IMR-90 (cell line): ENCODE data around the gene OGFR. TPM values are rescaled to one million over a fixed set of nuclear protein-coding genes. Genes with fewer than 3 reads are reported as not detected.

ENCODE experiments used
- ATAC-seq: fragments of 200-7000 bp; cut with Tn5 transposase; 2 replicates; pipeline ENCODE4 v1.9.1; 2020; ENCODE audit warnings: low read depth, mild to moderate bottlenecking, moderate library complexity
- Bru-seq: library from RNA; stranded (reverse); fragments of 400-500 nt; gene quantifications from one replicate; lab custom pipeline; 2021; lab: Mats Ljungman, UMichigan
- BruChase-seq, 2 experiments: library from RNA; stranded (reverse); fragments of 400-500 nt; gene quantifications; one replicate each; lab custom pipeline; 2021; lab: Mats Ljungman, UMichigan
- BruUV-seq: library from RNA; stranded (reverse); fragments of 400-500 nt; replicated peaks from 2 replicates; lab custom pipeline; 2021; lab: Mats Ljungman, UMichigan
- CTCF ChIA-PET: fragments of 300-600 bp; formaldehyde crosslinking; extraction: SDS; loops from one replicate; lab custom pipeline; 2021; ENCODE audit warnings: antibody characterized with exemption; lab: Yijun Ruan, JAX
- POLR2A ChIA-PET: fragments of 300-600 bp; sonication (Branson Sonifier 250); formaldehyde crosslinking; loops from one replicate; lab custom pipeline; 2022; ENCODE audit warnings: antibody characterized with exemption; ENCODE audit not compliant: unreplicated experiment; lab: Charles Lee
- DNase-seq: peaks from one replicate; pipeline ENCODE4 v3.0.0; 2013
- H2AFZ ChIP-seq: replicated peaks from 2 replicates; pipeline ENCODE3; 2013; ENCODE audit warnings: low read length, mild to moderate bottlenecking; ENCODE audit not compliant: poor library complexity
- H2AK5ac ChIP-seq: 2 replicates; pipeline ENCODE4 v1.6.1; 2013; ENCODE audit warnings: low read depth, low read length, inconsistent platforms
- H2AK9ac ChIP-seq: replicated peaks from 2 replicates; pipeline ENCODE3; 2013; ENCODE audit warnings: mild to moderate bottlenecking, low read depth, low read length, moderate library complexity; ENCODE audit not compliant: poor library complexity
- H2BK120ac ChIP-seq: 2 replicates; pipeline ENCODE4 v1.6.1; 2013; ENCODE audit warnings: low read depth, low read length, inconsistent platforms
- H2BK15ac ChIP-seq: 3 replicates; pipeline ENCODE4 v1.6.1; 2013; ENCODE audit warnings: low read depth, low read length, inconsistent platforms
- H2BK20ac ChIP-seq: 2 replicates; pipeline ENCODE4 v1.6.1; 2013; ENCODE audit warnings: low read depth, mild to moderate bottlenecking, inconsistent platforms, low read length, moderate library complexity
- H2BK5ac ChIP-seq: 2 replicates; pipeline ENCODE4 v1.6.1; 2013; ENCODE audit warnings: mild to moderate bottlenecking, low read depth, low read length, inconsistent platforms; ENCODE audit not compliant: poor library complexity, severe bottlenecking
- H3K14ac ChIP-seq: replicated peaks from 2 replicates; pipeline ENCODE4 v1.6.1; 2013; ENCODE audit warnings: low read depth, low read length, inconsistent platforms
- H3K18ac ChIP-seq: 2 replicates; pipeline ENCODE4 v1.6.1; 2013; ENCODE audit warnings: low read depth, low read length, control low read depth
- H3K23ac ChIP-seq: 2 replicates; pipeline ENCODE4 v1.6.1; 2013; ENCODE audit warnings: low read depth, low read length, inconsistent platforms
- H3K27ac ChIP-seq: 2 replicates; pipeline ENCODE4 v1.5.1; 2013; ENCODE audit warnings: mild to moderate bottlenecking, control low read depth, low read length; ENCODE audit not compliant: insufficient read depth
- H3K27me3 ChIP-seq: 2 replicates; pipeline ENCODE4 v1.6.1; 2013; ENCODE audit warnings: low read length; ENCODE audit not compliant: control insufficient read depth, insufficient read depth
- H3K36me3 ChIP-seq: 2 replicates; pipeline ENCODE4 v1.6.1; 2013; ENCODE audit warnings: low read length, mixed read lengths; ENCODE audit not compliant: control insufficient read depth, insufficient read depth
- H3K4ac ChIP-seq: 2 replicates; pipeline ENCODE4 v1.6.1; 2013; ENCODE audit warnings: low read depth, low read length, inconsistent platforms
- H3K4me1 ChIP-seq: 2 replicates; pipeline ENCODE4 v1.6.1; 2013; ENCODE audit warnings: low read length, mixed read lengths; ENCODE audit not compliant: control insufficient read depth, insufficient read depth
- H3K4me2 ChIP-seq: 2 replicates; pipeline ENCODE4 v1.6.1; 2013; ENCODE audit warnings: low read depth, mild to moderate bottlenecking, control low read depth, low read length, moderate library complexity
- H3K4me3 ChIP-seq: 2 replicates; pipeline ENCODE4 v1.5.1; 2013; ENCODE audit warnings: low read depth, mild to moderate bottlenecking, control low read depth, low read length, moderate library complexity; ENCODE audit not compliant: insufficient read depth
- H3K56ac ChIP-seq: 2 replicates; pipeline ENCODE4 v1.6.1; 2013; ENCODE audit warnings: low read length, inconsistent platforms; ENCODE audit not compliant: insufficient read depth; ENCODE audit errors: extremely low read depth
- H3K79me1 ChIP-seq, 2 experiments: 2 replicates each; pipeline ENCODE4 v1.6.1; 2013; ENCODE audit warnings: low read length in 2 of 2, inconsistent platforms in 1 of 2, low read depth in 1 of 2
- H3K9ac ChIP-seq: 2 replicates; pipeline ENCODE4 v1.6.1; 2013; ENCODE audit warnings: low read depth, low read length, control low read depth
- H3K9me1 ChIP-seq: 2 replicates; pipeline ENCODE4 v1.6.1; 2013; ENCODE audit warnings: low read length, inconsistent platforms; ENCODE audit not compliant: insufficient read depth
- H3K9me3 ChIP-seq: 2 replicates; pipeline ENCODE4 v1.6.1; 2013; ENCODE audit warnings: low read length; ENCODE audit not compliant: control insufficient read depth, insufficient read depth
- H4K20me1 ChIP-seq: 2 replicates; pipeline ENCODE4 v1.6.1; 2013; ENCODE audit warnings: low read length, inconsistent platforms; ENCODE audit not compliant: insufficient read depth
- H4K5ac ChIP-seq: 2 replicates; pipeline ENCODE4 v1.6.1; 2013; ENCODE audit warnings: mild to moderate bottlenecking, low read depth, low read length, control low read depth
- H4K8ac ChIP-seq, 2 experiments: 2 replicates each; pipeline ENCODE4 v1.6.1; 2013; ENCODE audit warnings: low read depth in 2 of 2, low read length in 2 of 2, control low read depth in 1 of 2, inconsistent platforms in 1 of 2
- H4K91ac ChIP-seq: 2 replicates; pipeline ENCODE4 v1.6.1; 2013; ENCODE audit warnings: low read depth, low read length, inconsistent platforms; ENCODE audit not compliant: insufficient read depth
- CHD1 ChIP-seq: IDR thresholded peaks from 2 replicates; pipeline ENCODE4 v1.6.1; 2012; ENCODE audit warnings: low read depth, low read length, improper control_type of control experiment
- MAZ ChIP-seq: IDR thresholded peaks from 2 replicates; pipeline ENCODE4 v1.6.1; 2012; ENCODE audit warnings: low read depth, mild to moderate bottlenecking, low read length, improper control_type of control experiment, moderate library complexity, borderline replicate concordance
- MXI1 ChIP-seq: IDR thresholded peaks from 2 replicates; pipeline ENCODE4 v1.6.1; 2012; ENCODE audit warnings: low read depth, mild to moderate bottlenecking, low read length, moderate library complexity, borderline replicate concordance
- NFE2L2 ChIP-seq: fragments of 150-350 bp; IDR thresholded peaks from 2 replicates; pipeline ENCODE4 v1.6.1; 2016; ENCODE audit warnings: low read depth, mild to moderate bottlenecking, low read length
- POLR2A ChIP-seq: IDR thresholded peaks from 2 replicates; pipeline ENCODE4 v1.6.1; 2012; ENCODE audit warnings: mild to moderate bottlenecking, low read depth, low read length
- SMC3 ChIP-seq: fragments of 150-350 bp; IDR thresholded peaks from 2 replicates; pipeline ENCODE4 v1.6.1; 2016; ENCODE audit warnings: low read depth, mild to moderate bottlenecking, antibody characterized with exemption, low read length, moderate library complexity
- WGBS, 2 experiments: methylation state at CpG; one replicate each; pipeline versions ENCODE4 v1.1.5 to v1.1.7; 2013; ENCODE audit warnings: missing lambda C conversion rate in 2 of 2; ENCODE audit not compliant: insufficient read length in 1 of 2; ENCODE audit errors: extremely low coverage in 2 of 2; 5-methylcytosine and 5-hydroxymethylcytosine counted together
- dilution Hi-C: fragments of 300-500 bp; cut with HindIII; formaldehyde crosslinking; loops from one replicate; pipeline ENCODE4 v1.14.3; 2018; ENCODE audit warnings: low sequenced_read_pairs; ENCODE audit not compliant: unreplicated experiment
- in situ Hi-C: fragments of 300-500 bp; cut with MboI; formaldehyde crosslinking; loops from 3 replicates; pipeline ENCODE4 v1.14.3; 2019; ENCODE audit warnings: low sequenced_read_pairs, inconsistent platforms, mixed read lengths
- intact Hi-C: fragments of 100-400 bp; cut with micrococcal nuclease; formaldehyde crosslinking; loops from 2 replicates; pipeline ENCODE4 v1.10.0; 2022
- long read RNA-seq: library from polyadenylated mRNA; unstranded; transcript quantifications from one replicate; pipeline ENCODE4 v2.0.0, GENCODE V29; 2021; ENCODE audit not compliant: unreplicated experiment
- polyA plus RNA-seq, 3 experiments: library from polyadenylated mRNA; depleted of rRNA; stranded (reverse); fragments of >200 nt; gene quantifications; 2 replicates each; pipeline ENCODE4 v1.2.3, GENCODE V29; 2012; ENCODE audit warnings: low replicate concordance in 1 of 3
- total RNA-seq: library from RNA; depleted of rRNA; stranded (reverse); fragments of >200 nt; gene quantifications from 2 replicates; pipeline ENCODE4 v1.2.3, GENCODE V29; 2012; rRNA removed

The OGFR gene
- total RNA-seq (22.4 and 26.9 TPM in 2 replicates), polyA plus RNA-seq (2012; rRNA removed) (30.1 and 38.2 TPM in 2 replicates), Bru-seq, nascent RNA (percentile 65 among the genes with signal in this experiment), BruChase-seq, experiment 1, labeled RNA remaining after a 6-hour chase (percentile 70 among the genes with signal in this experiment), BruChase-seq, experiment 2, labeled RNA remaining after a 2-hour chase (percentile 75 among the genes with signal in this experiment)
- polyA plus RNA-seq (2012; cell fraction: cytosol; rRNA removed), result 45.5 and 52.1 TPM in 2 replicates
- polyA plus RNA-seq (2012; cell fraction: nucleus; rRNA removed; ENCODE audit: low replicate concordance), result 73.9 and 106 TPM in 2 replicates
- long read RNA-seq, full-length matches to known transcripts, result 55 of 89 reads
- long read RNA-seq, partial matches to known transcripts, result 19 of 89 reads
- long read RNA-seq, other reads (novel, unspliced or antisense), result 15 of 89 reads

DNA sequence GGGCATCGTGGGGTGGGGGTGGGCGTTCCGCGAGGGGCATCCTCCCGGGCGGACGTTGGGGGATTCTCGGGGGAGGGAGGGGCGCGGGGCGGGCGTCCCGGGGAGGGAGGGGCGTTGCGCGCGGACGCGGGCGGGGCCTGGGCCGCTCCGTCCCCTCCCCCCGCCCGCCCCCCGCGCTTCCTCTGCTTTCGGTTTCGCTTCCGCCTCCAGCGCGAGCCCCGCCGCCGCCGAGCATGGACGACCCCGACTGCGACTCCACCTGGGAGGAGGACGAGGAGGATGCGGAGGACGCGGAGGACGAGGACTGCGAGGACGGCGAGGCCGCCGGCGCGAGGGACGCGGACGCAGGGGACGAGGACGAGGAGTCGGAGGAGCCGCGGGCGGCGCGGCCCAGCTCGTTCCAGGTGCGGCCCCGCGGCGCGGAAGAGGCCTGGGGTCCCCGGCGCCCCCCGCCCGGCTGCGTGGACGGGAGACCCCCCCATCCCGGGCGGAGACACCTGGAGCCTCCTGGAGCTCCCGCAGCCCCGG lies at the start of gene OGFR:
Gene OGFR (plus strand): TSS at position 209 of the 528 bp plus-strand sequence. CDS start 25 bp downstream, at position 234.
- H2AK5ac ChIP-seq, result peak within 1 kb of the TSS; percentile 99
- H3K9me3 ChIP-seq, result no peaks in the 10 kb centered on the region
- H4K5ac ChIP-seq, result peak within 1 kb of the TSS; percentile 97
- H3K9ac ChIP-seq, result peak within 1 kb of the TSS; percentile 100
- POLR2A ChIA-PET, result no interaction called here
- 0% methylated on average over 9 of the region's 77 CpGs; no CpG with 5 or more reads in 1 of the 2 experiments for WGBS, 2 experiments
- dilution Hi-C loops (no loop called here), in situ Hi-C loops (no loop called here), intact Hi-C loops (loop anchor here (5.0 kb wide), 1 partner anchor 203 kb away; the partner anchor contains the start of gene BHLHE23)
- H3K4me3 ChIP-seq, result peak within 1 kb of the TSS; percentile 100
- peak within 1 kb of the TSS; percentile 100 for H3K27ac ChIP-seq
- H3K56ac ChIP-seq, result peak within 1 kb of the TSS; percentile 32
- TF ChIP-seq SMC3 (no peak), CHD1 (no peak), POLR2A (no peak), NFE2L2 (no peak), MXI1 (peak; percentile 60; the same call in 1 of the 2 replicates), MAZ (peak; percentile 79; the same call in 1 of the 2 replicates)
- H2AK9ac ChIP-seq, result peak within 1 kb of the TSS; percentile 99
- H3K14ac ChIP-seq, result peak within 1 kb of the TSS; percentile 91
- H3K18ac ChIP-seq, result peak within 1 kb of the TSS; percentile 97
- peak within 1 kb of the TSS; percentile 97 for H4K91ac ChIP-seq
- peak within 1 kb of the TSS; percentile 96 for H3K4ac ChIP-seq
- H2BK15ac ChIP-seq, result peak within 1 kb of the TSS; percentile 78; the same call in 1 of the 3 replicates
- peak within 1 kb of the TSS; percentile 94 for H3K4me2 ChIP-seq
- H2AFZ ChIP-seq, result peak within 1 kb of the TSS; percentile 96
- peak within 1 kb of the TSS; percentile 96 for H2BK5ac ChIP-seq
- BruUV-seq, result no TSS peak
- peaks cover 10% of the 10 kb centered on the region for H3K4me1 ChIP-seq
- DNase-seq (peak; percentile 38), ATAC-seq (peak; percentile 62)
- H3K79me1 ChIP-seq, result peaks cover 12 to 39% of the 10 kb centered on the region in 2 experiments
- peaks cover 35% of the 10 kb centered on the region for H3K36me3 ChIP-seq
- H3K9me1 ChIP-seq, result no peaks in the 10 kb centered on the region
- peak within 1 kb of the TSS; percentile 95 for H3K23ac ChIP-seq
- no peaks in the 10 kb centered on the region for H3K27me3 ChIP-seq
- peak within 1 kb of the TSS; percentile 86 to 99 for H4K8ac ChIP-seq
- H4K20me1 ChIP-seq, result peaks cover 38% of the 10 kb centered on the region
- H2BK120ac ChIP-seq, result peak within 1 kb of the TSS; percentile 76
- no peak within 1 kb of the TSS for H2BK20ac ChIP-seq
- CTCF ChIA-PET, result no interaction called here
